Transverse colon (tissue), 4 donors: ENCODE results near the gene OMP. TPM values are rescaled to one million over a fixed set of nuclear protein-coding genes. Genes with fewer than 3 reads are reported as not detected.

Source experiments
- DNase-seq: peaks from one replicate; pipeline ENCODE4 v3.0.0-alpha.2; 2019
- H3K27ac ChIP-seq, 4 donors: fragments of 200-600 bp; sonication (generic); 2 replicates each; pipeline ENCODE4 v1.5.1; 2016 to 2018; ENCODE audit warnings: inconsistent platforms in 4 of 4
- H3K27me3 ChIP-seq: fragments of 200-600 bp; sonication (generic); 2 replicates; pipeline ENCODE4 v1.5.1; 2017; ENCODE audit warnings: inconsistent platforms
- H3K36me3 ChIP-seq, 4 donors: fragments of 200-600 bp; sonication (generic); 2 replicates each; pipeline ENCODE4 v1.5.1; 2017 to 2019; ENCODE audit warnings: inconsistent platforms in 4 of 4
- H3K4me1 ChIP-seq, 4 donors: fragments of 200-600 bp; sonication (generic); 2 replicates each; pipeline ENCODE4 v1.5.1; 2017 to 2020; ENCODE audit warnings: inconsistent platforms in 4 of 4
- H3K4me3 ChIP-seq, 4 donors: fragments of 200-600 bp; sonication (generic); 1 replicate in 1 of 4; 2 replicates in 3 of 4; pipeline versions ENCODE4 v1.5.1 to v1.6.1; 2017 to 2019; ENCODE audit warnings: inconsistent platforms in 4 of 4
- H3K9me3 ChIP-seq, 2 donors: fragments of 200-600 bp; sonication (generic); 2 replicates each; pipeline ENCODE4 v1.5.1; 2017 to 2019; ENCODE audit warnings: inconsistent platforms in 2 of 2
- CTCF ChIP-seq, 5 experiments: fragments of 200-600 bp in 3 of 5; fragments of 450-650 bp in 2 of 5; sonication (generic) in 3 of 5; IDR thresholded peaks; 1 replicate in 2 of 5; 2 replicates in 3 of 5; pipeline ENCODE4 v1.5.1; 2016 to 2017; ENCODE audit warnings: antibody characterized with exemption in 5 of 5, inconsistent platforms in 3 of 5, mild to moderate bottlenecking in 2 of 5, moderate library complexity in 1 of 5
- EP300 ChIP-seq: sonication (generic); formaldehyde crosslinking; IDR thresholded peaks from one replicate; pipeline ENCODE4 v1.6.1; 2017; ENCODE audit warnings: antibody characterized with exemption, low read depth
- POLR2A ChIP-seq: fragments of 450-650 bp; IDR thresholded peaks from one replicate; pipeline ENCODE4 v1.6.1; 2016; ENCODE audit warnings: antibody characterized with exemption, mild to moderate bottlenecking, moderate library complexity
- POLR2AphosphoS5 ChIP-seq, 3 donors: sonication (generic); formaldehyde crosslinking; IDR thresholded peaks; one replicate each; pipeline ENCODE4 v1.6.1; 2016; ENCODE audit warnings: antibody characterized with exemption in 3 of 3
- WGBS, 2 donors: methylation state at CpG; one replicate each; pipeline ENCODE4 v1.1.5; 2018; ENCODE audit warnings: low coverage in 1 of 2; 5-methylcytosine and 5-hydroxymethylcytosine counted together
- in situ Hi-C, 4 donors: fragments of 200-750 bp; cut with MboI; loops; one replicate each; pipeline versions ENCODE4 v1.15.0 to v1.15.1; 2017; ENCODE audit warnings: low sequenced_read_pairs in 3 of 4, low pct_ligation_motif_present in 1 of 4, low pct_unique_long_range_greater_than_20kb in 1 of 4
- intact Hi-C: fragments of 100-400 bp; cut with DNase I; formaldehyde crosslinking; loops from one replicate; pipeline ENCODE4 v1.15.1; 2023; ENCODE audit warnings: low total_unique reads
- total RNA-seq, 4 donors: library from RNA; depleted of rRNA; stranded (reverse); fragments of >200 nt; gene quantifications; one replicate each; pipeline ENCODE4 v1.1.0, GENCODE V29; 2016

OMP gene
- total RNA-seq, 4 donors from 2014 or later, result 16.0 to 126 (median 49.4) TPM

GRCh38 chr11:77067861-77068443 lies 34.7 kb upstream of the OMP start:
- in situ Hi-C loops (no loop called here), intact Hi-C loops (no loop called here)
- Histone ChIP-seq H3K27ac (peak overlapping the region; percentile 92 to 96 (median 94)), H3K4me1 (peaks cover 23 to 82% (median 63%) of the 10 kb centered on the region in 4 donors), H3K36me3 (no peaks in the 10 kb centered on the region), H3K27me3 (no peaks in the 10 kb centered on the region), H3K4me3 (peak overlapping the region; percentile 52 to 85 (median 69)), H3K9me3 (no peaks in the 10 kb centered on the region)
- TF ChIP-seq EP300 (no peak), POLR2AphosphoS5 (IDR thresholded peaks at IDR 0.05) (no peak), CTCF (IDR thresholded peaks at IDR 0.05) (no peak), POLR2A (no peak)
- 43% methylated on average over 8 of the region's 8 CpGs; no CpG with 5 or more reads in 1 of the 2 donors for WGBS, 2 donors
- peak; percentile 11 for DNase-seq

GRCh38 chr11:77068457-77069335 lies 33.9 kb upstream of the OMP start:
- peak overlapping the region; percentile 92 to 96 (median 94) for H3K27ac ChIP-seq
- H3K4me3 ChIP-seq, result peak overlapping the region in 3 of 4 donors; percentile 55 to 85 (median 83)
- H3K4me1 ChIP-seq, result peaks cover 30 to 82% (median 67%) of the 10 kb centered on the region in 4 donors
- 69 to 89% methylated on average over 3 to 7 of the region's 7 CpGs for WGBS, 2 donors
- in situ Hi-C loops (no loop called here), intact Hi-C loops (no loop called here)
- H3K9me3 ChIP-seq, result no peaks in the 10 kb centered on the region
- TF ChIP-seq POLR2A (no peak), EP300 (no peak), POLR2AphosphoS5 (IDR thresholded peaks at IDR 0.05) (no peak), CTCF (IDR thresholded peaks at IDR 0.05) (no peak)
- H3K27me3 ChIP-seq, result no peaks in the 10 kb centered on the region
- DNase-seq, result peak; percentile 8
- no peaks in the 10 kb centered on the region for H3K36me3 ChIP-seq

- intact Hi-C loops (no loop called here), in situ Hi-C loops (no loop called here)
- Histone ChIP-seq H3K27ac (peak overlapping the region; percentile 92 to 96 (median 94)), H3K9me3 (no peaks in the 10 kb centered on the region), H3K27me3 (no peaks in the 10 kb centered on the region), H3K36me3 (no peaks in the 10 kb centered on the region), H3K4me3 (peak overlapping the region in 1 of 4 donors; percentile 83), H3K4me1 (peaks cover 38 to 84% (median 69%) of the 10 kb centered on the region in 4 donors)
- TF ChIP-seq POLR2A, result no peak
- peak; percentile 7 for DNase-seq
- WGBS, 2 donors, result 55 to 63% methylated on average over 3 to 6 of the region's 6 CpGs
These were observed 33.2 kb upstream of the OMP start for GRCh38 chr11:77069336-77069968.

- Histone ChIP-seq H3K9me3 (no peaks in the 10 kb centered on the region), H3K4me3 (no peak overlapping the region), H3K36me3 (no peaks in the 10 kb centered on the region), H3K4me1 (peaks cover 44 to 87% (median 75%) of the 10 kb centered on the region in 4 donors), H3K27ac (peak overlapping the region; percentile 93 to 96 (median 96)), H3K27me3 (no peaks in the 10 kb centered on the region)
- in situ Hi-C loops (no loop called here), intact Hi-C loops (no loop called here)
- WGBS, 2 donors, result 82 to 93% methylated on average over 3 to 7 of the region's 8 CpGs
- DNase-seq, result peak; percentile 7
- TF ChIP-seq POLR2AphosphoS5 (IDR thresholded peaks at IDR 0.05) (no peak), EP300 (no peak), CTCF (IDR thresholded peaks at IDR 0.05) (no peak), POLR2A (no peak)
These were observed 32.6 kb upstream of the OMP start for GRCh38 chr11:77069969-77070582.
